OCI-LY7 (cell line): ENCODE data around the gene ESYT2.

Experiments
- EZH2phosphoT487 ChIP-seq: fragments of 200-600 bp; sonication (generic); IDR thresholded peaks from 2 replicates; pipeline ENCODE4 v1.6.1; 2018; ENCODE audit warnings: low read depth, borderline replicate concordance, mild to moderate bottlenecking, mixed run types, antibody characterized with exemption, low read length, moderate library complexity, mixed read lengths
- TF ChIP-seq, protein P1 (sequence below): fragments of 200-600 bp; sonication (generic); conservative IDR thresholded peaks from 2 replicates; pipeline ENCODE4 v1.5.1; 2014; ENCODE audit warnings: mild to moderate bottlenecking, antibody characterized with exemption, low read length, moderate library complexity, mixed read lengths

DNA sequence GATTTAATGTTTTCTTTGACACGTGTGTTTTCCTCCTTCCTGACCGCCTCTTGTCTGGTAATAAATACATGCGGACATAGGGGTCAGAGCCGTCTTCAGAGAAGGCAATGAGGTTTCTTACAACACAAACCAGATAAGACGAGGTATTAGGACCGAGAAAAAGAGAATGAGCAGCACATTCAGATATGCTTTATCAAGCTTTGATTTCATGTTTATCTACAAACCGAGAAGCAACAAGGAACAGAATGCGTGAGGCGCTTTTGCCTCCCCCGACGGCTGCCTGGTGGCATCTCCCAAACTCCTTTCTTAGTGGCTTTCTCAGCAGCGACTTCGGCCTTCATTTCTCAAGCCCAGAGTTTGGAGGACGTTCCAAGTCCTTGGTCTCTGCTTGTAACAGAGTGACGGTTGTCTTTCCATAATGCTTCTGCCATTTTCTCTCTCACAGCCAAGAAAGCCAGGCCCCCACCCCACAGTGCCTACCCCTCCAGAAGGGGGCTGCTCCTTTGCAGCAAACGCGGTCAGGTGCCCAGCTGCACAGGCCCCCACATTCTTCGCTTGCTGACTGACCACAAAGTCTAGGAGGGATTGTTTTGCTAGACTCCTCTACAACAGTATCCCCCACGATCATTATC, 92.1 kb downstream of the ESYT2 start:
- TF ChIP-seq, protein P1, sequence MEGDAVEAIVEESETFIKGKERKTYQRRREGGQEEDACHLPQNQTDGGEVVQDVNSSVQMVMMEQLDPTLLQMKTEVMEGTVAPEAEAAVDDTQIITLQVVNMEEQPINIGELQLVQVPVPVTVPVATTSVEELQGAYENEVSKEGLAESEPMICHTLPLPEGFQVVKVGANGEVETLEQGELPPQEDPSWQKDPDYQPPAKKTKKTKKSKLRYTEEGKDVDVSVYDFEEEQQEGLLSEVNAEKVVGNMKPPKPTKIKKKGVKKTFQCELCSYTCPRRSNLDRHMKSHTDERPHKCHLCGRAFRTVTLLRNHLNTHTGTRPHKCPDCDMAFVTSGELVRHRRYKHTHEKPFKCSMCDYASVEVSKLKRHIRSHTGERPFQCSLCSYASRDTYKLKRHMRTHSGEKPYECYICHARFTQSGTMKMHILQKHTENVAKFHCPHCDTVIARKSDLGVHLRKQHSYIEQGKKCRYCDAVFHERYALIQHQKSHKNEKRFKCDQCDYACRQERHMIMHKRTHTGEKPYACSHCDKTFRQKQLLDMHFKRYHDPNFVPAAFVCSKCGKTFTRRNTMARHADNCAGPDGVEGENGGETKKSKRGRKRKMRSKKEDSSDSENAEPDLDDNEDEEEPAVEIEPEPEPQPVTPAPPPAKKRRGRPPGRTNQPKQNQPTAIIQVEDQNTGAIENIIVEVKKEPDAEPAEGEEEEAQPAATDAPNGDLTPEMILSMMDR, result no peak
- no peak for TF ChIP-seq EZH2phosphoT487
